AG04450 (cell line): Measurements from ENCODE around the gene NFYB. TPM values are rescaled to one million over a fixed set of nuclear protein-coding genes. Genes with fewer than 3 reads are reported as not detected.
"Not testable (repeated sequence)": the region's sequence is repeated elsewhere in the genome, so short reads cannot be mapped to it uniquely, and the experiment has no call there.

Source experiments
- CTCF ChIA-PET: fragments of 300-600, 350-600 bp; formaldehyde crosslinking; extraction: SDS; loops from one replicate; lab custom pipeline; 2022; ENCODE audit warnings: antibody characterized with exemption, inconsistent platforms; lab: Charles Lee
- POLR2A ChIA-PET: fragments of 350-600 bp; formaldehyde crosslinking; extraction: SDS; loops from one replicate; lab custom pipeline; 2021; ENCODE audit warnings: antibody characterized with exemption, inconsistent platforms; lab: Yijun Ruan, JAX
- DNase-seq: peaks from one replicate; pipeline ENCODE4 v3.0.0-alpha.2; 2011; ENCODE audit warnings: low read depth, low spot score
- H3K27ac ChIP-seq: one replicate; pipeline ENCODE4 v1.5.1; 2012; ENCODE audit warnings: low read depth, low read length, control low read depth
- H3K27me3 ChIP-seq: one replicate; pipeline ENCODE4 v1.6.0; 2012; ENCODE audit warnings: low read length; ENCODE audit not compliant: control insufficient read depth, insufficient read depth
- H3K4me3 ChIP-seq: 2 replicates; pipeline ENCODE4 v1.5.1; 2011; ENCODE audit warnings: mild to moderate bottlenecking, low read depth, low read length, control low read depth
- H3K9me3 ChIP-seq: 2 replicates; pipeline ENCODE4 v1.5.1; 2012; ENCODE audit warnings: low read length; ENCODE audit not compliant: control insufficient read depth, insufficient read depth
- polyA plus RNA-seq: library from polyadenylated mRNA; depleted of rRNA; stranded (reverse); fragments of >200 nt; gene quantifications from 2 replicates; pipeline ENCODE4 v1.2.3, GENCODE V29; 2011
- TF ChIP-seq, protein P1 (sequence below): IDR thresholded peaks from 2 replicates; pipeline ENCODE4 v1.5.1; 2011; ENCODE audit warnings: low read depth, low read length, control low read depth, inconsistent platforms

Gene NFYB
- polyA plus RNA-seq, 1 experiment = 57.9 TPM

DNA sequence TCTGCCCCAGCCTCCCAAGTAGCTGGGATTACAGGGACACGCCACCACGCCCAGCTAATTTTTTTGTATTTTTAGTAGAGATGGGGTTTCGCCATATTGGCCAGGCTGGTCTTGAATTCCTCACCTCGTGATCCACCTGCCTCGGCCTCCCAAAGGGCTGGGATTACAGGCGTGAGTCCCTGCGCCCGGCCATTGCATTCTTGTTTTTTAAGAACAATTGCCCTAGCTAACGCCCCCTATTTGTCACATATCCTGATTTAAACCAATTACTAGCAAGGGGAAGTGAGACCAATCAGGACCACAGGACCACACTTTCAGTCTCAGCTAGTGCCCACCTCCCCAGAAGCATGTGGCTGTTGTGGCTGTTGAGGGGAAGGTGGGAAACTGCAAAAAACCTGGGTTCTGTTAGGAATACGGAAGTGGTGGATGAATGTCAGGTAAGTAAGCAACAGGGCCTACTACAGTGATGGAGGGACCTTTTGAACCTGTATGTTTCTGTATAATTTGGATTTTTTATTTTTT is 37.8 kb upstream of the NFYB start:
- CTCF ChIA-PET = no interaction called here
- POLR2A ChIA-PET = interaction anchor here (0.7 kb wide), 1 partner anchor 72 kb away, joined by 3 read pairs; no protein-coding TSS in a partner anchor
- DNase-seq = no peak
- Histone ChIP-seq H3K9me3 (peaks cover 4% of the 10 kb centered on the region; the same call in 1 of the 2 replicates), H3K4me3 (no peak overlapping the region), H3K27ac (no peak overlapping the region), H3K27me3 (no peaks in the 10 kb centered on the region)
- TF ChIP-seq, protein P1, sequence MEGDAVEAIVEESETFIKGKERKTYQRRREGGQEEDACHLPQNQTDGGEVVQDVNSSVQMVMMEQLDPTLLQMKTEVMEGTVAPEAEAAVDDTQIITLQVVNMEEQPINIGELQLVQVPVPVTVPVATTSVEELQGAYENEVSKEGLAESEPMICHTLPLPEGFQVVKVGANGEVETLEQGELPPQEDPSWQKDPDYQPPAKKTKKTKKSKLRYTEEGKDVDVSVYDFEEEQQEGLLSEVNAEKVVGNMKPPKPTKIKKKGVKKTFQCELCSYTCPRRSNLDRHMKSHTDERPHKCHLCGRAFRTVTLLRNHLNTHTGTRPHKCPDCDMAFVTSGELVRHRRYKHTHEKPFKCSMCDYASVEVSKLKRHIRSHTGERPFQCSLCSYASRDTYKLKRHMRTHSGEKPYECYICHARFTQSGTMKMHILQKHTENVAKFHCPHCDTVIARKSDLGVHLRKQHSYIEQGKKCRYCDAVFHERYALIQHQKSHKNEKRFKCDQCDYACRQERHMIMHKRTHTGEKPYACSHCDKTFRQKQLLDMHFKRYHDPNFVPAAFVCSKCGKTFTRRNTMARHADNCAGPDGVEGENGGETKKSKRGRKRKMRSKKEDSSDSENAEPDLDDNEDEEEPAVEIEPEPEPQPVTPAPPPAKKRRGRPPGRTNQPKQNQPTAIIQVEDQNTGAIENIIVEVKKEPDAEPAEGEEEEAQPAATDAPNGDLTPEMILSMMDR = no peak

DNA sequence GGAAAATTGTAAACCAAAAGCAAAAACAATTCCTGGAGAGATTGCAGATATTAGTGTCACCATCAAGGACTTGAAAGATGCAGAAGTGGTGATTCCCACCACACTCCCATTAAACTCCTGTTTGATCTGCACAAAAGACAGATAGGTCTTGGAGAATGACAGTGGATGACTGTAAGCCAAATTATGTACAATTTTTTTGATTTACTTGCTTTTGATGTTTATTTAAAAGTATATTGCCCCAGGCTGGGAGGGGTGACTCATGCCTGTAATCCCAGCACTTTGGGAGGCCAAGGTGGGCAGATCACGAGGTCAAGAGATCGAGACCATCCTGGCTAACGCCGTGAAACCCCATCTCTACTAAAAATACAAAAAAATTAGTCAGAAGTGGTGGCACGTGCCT is 35.8 kb upstream of the NFYB start:
- H3K4me3 ChIP-seq, H3K27ac ChIP-seq, H3K27me3 ChIP-seq, DNase-seq, H3K9me3 ChIP-seq, POLR2A ChIA-PET, CTCF ChIA-PET: not testable (repeated sequence)

DNA sequence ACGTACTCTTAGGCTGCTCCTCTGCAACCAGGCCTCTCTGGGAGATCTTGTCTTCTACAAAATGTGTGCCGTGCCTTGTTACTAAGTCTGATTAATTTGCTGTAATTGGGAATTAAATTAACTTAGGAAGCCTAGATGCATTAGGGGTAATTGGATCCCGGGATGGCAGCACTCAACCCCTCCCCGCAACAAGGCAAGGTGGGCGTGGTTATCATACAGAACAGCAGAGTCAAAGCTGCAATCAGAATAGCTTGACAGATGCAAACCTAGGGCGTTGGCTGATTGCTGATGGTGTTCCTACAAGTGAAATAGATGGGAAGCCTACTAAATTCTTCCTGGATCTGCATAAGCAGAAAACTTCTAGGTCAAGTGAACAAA is 34.5 kb upstream of the NFYB start:
- H3K27ac ChIP-seq = no peak overlapping the region
- TF ChIP-seq, protein P1 = no peak
- no peak overlapping the region for H3K4me3 ChIP-seq
- CTCF ChIA-PET = no interaction called here
- H3K27me3 ChIP-seq = no peaks in the 10 kb centered on the region
- POLR2A ChIA-PET = no interaction called here
- peaks cover 4% of the 10 kb centered on the region; the same call in 1 of the 2 replicates for H3K9me3 ChIP-seq
- DNase-seq = no peak

DNA sequence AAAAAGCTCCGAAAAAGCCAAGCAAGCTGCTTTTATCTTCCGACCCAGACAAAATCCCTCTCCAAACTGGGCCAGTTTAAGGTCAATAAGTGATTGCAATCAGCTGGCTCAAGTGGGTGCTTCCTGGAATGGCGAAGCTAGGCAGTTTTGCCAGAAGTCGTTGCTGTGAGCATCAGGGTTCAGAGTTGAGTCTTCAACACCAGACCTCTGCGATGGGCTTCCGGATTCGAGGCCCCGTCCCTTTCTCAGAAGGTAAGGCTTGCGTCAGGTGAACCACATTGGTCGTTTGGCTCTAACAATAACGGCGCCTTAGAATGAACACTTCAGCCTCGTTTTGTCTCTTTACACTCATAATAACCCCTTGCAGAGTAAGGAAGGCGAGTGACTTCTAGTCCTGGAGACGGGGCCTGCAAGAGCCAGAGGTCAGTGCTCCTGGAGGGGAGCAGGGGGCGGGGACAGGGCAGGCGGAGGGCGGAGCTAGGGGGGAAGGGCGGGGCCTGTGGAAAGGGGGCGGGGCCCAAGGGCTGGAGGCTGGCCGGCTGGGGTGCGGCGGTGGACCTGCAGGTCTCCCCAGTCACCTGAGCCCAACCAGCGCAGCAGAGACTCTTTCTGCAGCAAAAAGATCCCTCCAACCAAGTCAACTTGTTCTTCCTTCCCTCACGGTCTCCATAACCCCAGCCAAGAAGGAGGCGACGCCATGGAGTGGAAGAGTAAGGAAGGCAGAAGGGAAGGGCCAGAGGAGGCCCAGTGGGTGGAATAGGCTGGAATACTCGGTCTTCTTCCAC is 34.0 kb upstream of the NFYB start:
- no peak for DNase-seq
- no peak overlapping the region for H3K4me3 ChIP-seq
- ChIA-PET POLR2A (no interaction called here), CTCF (interaction anchor here (0.6 kb wide), 1 partner anchor 97 kb away, joined by 4 read pairs; no protein-coding TSS in a partner anchor)
- no peaks in the 10 kb centered on the region for H3K27me3 ChIP-seq
- TF ChIP-seq, protein P1 = no peak
- no peak overlapping the region for H3K27ac ChIP-seq
- peaks cover 4% of the 10 kb centered on the region; the same call in 1 of the 2 replicates for H3K9me3 ChIP-seq

DNA sequence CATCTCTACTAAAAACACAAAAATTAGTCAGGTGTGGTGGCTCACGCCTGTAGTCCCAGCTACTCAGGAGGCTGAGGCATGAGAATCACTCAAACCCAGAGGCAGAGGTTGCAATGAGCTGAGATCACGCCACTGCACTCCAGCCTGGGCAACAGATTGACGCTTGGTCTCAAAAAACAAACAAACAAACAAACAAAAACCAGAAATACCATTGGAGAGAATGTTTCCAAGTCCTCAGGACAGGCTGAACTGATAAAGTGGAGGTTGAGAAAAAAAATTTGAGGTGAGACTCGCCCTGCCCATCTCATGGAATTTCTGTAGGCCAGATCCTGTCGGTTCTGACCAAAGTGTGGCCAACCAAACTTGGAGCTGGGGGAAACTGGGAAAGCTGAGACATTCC is 30.6 kb upstream of the NFYB start:
- ChIA-PET POLR2A (no interaction called here), CTCF (no interaction called here)
- no peak for DNase-seq
- peaks cover 4% of the 10 kb centered on the region; the same call in 1 of the 2 replicates for H3K9me3 ChIP-seq
- no peak overlapping the region for H3K27ac ChIP-seq
- TF ChIP-seq, protein P1 = no peak
- H3K4me3 ChIP-seq = no peak overlapping the region
- H3K27me3 ChIP-seq = no peaks in the 10 kb centered on the region
